SU-DHL-6 (cell line): ENCODE measurements around the gene OBSCN.

Source experiments
- EZH2phosphoT487 ChIP-seq: fragments of 200-600 bp; sonication (generic), shearing (Covaris generic); conservative IDR thresholded peaks from 2 replicates; pipeline ENCODE4 v1.6.1; 2018; ENCODE audit warnings: mild to moderate bottlenecking, antibody characterized with exemption, low read length, moderate library complexity, mixed read lengths
- TF ChIP-seq, protein P1 (sequence below): fragments of 200-600 bp; sonication (generic); IDR thresholded peaks from one replicate; pipeline ENCODE4 v1.5.1; 2017; ENCODE audit warnings: antibody characterized with exemption, mild to moderate bottlenecking, low read length, moderate library complexity; ENCODE audit not compliant: insufficient read depth, poor library complexity, severe bottlenecking

DNA sequence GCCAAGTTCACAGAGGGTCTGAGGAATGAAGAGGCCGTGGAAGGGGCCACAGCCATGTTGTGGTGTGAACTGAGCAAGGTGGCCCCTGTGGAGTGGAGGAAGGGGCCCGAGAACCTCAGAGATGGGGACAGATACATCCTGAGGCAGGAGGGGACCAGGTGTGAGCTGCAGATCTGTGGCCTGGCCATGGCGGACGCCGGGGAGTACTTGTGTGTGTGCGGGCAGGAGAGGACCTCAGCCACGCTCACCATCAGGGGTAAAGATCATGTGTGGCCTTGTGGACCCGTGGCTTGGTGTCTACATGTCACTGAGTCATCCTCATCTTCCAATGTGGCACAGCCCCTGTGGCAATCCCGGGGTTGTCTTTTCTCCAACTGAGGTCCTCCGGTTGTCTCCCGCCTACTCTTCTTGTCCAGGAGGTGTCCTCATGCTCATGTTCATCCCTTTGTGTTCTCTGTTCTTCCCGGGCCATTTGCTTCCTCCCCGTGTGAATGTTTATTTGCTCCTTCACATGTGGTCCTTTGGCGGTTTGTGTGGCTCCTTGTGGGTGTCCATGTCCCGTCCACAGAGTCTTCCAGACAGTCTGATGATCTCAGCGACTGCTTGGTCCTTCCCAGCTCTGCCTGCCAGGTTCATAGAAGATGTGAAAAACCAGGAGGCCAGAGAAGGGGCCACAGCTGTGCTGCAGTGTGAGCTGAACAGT, 84.2 kb downstream of the OBSCN start:
- TF ChIP-seq, protein P1, sequence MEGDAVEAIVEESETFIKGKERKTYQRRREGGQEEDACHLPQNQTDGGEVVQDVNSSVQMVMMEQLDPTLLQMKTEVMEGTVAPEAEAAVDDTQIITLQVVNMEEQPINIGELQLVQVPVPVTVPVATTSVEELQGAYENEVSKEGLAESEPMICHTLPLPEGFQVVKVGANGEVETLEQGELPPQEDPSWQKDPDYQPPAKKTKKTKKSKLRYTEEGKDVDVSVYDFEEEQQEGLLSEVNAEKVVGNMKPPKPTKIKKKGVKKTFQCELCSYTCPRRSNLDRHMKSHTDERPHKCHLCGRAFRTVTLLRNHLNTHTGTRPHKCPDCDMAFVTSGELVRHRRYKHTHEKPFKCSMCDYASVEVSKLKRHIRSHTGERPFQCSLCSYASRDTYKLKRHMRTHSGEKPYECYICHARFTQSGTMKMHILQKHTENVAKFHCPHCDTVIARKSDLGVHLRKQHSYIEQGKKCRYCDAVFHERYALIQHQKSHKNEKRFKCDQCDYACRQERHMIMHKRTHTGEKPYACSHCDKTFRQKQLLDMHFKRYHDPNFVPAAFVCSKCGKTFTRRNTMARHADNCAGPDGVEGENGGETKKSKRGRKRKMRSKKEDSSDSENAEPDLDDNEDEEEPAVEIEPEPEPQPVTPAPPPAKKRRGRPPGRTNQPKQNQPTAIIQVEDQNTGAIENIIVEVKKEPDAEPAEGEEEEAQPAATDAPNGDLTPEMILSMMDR = no peak
- no peak for TF ChIP-seq EZH2phosphoT487
